GM18517 (cell line): ENCODE measurements around the gene PHF19.

Experiments
- ATAC-seq: cut with Tn5 transposase; IDR thresholded peaks from one replicate; pipeline ENCODE4 v1.9.1; 2021; ENCODE audit warnings: mild to moderate bottlenecking, moderate library complexity; ENCODE audit not compliant: unreplicated experiment

The PHF19 gene

GRCh38 chr9:120876842-120877240 lies at the start of gene PHF19:
PHF19 (minus strand) TSS chr9:120877188; CDS start chr9:120874741, 2,447 bp downstream.
- no peak for ATAC-seq

GRCh38 chr9:120926397-120926928 lies 49.5 kb upstream of the PHF19 start, which contains the start of gene TRAF1:
TRAF1 (minus strand) TSS chr9:120926796; CDS start chr9:120926075, 721 bp downstream.
- peak; percentile 5 for ATAC-seq

GRCh38 chr9:120925535-120926396 lies 48.8 kb upstream of the PHF19 start:
- ATAC-seq, result peak; percentile 39

GRCh38 chr9:120924698-120925534 lies 47.9 kb upstream of the PHF19 start:
- ATAC-seq, result no peak

- ATAC-seq, result no peak
These were observed 46.8 kb upstream of the PHF19 start for GRCh38 chr9:120923620-120924328.

GRCh38 chr9:120922404-120923195 lies 45.6 kb upstream of the PHF19 start:
- no peak for ATAC-seq

- no peak for ATAC-seq
These were observed 44.7 kb upstream of the PHF19 start for GRCh38 chr9:120921661-120922181.

- ATAC-seq, result no peak
These were observed 43.8 kb upstream of the PHF19 start for GRCh38 chr9:120920806-120921178.

GRCh38 chr9:120919843-120920805 lies 43.1 kb upstream of the PHF19 start:
- no peak for ATAC-seq

- no peak for ATAC-seq
These were observed 42.2 kb upstream of the PHF19 start for GRCh38 chr9:120918931-120919842.

- ATAC-seq, result no peak
These were observed 41.2 kb upstream of the PHF19 start for GRCh38 chr9:120917929-120918762.

- no peak for ATAC-seq
These were observed 40.2 kb upstream of the PHF19 start for GRCh38 chr9:120916991-120917880.

GRCh38 chr9:120916588-120916987 lies 39.6 kb upstream of the PHF19 start:
- ATAC-seq, result no peak

- ATAC-seq, result no peak
These were observed 39.0 kb upstream of the PHF19 start for GRCh38 chr9:120915854-120916470.

- no peak for ATAC-seq
These were observed 38.0 kb upstream of the PHF19 start for GRCh38 chr9:120914953-120915352.
